Stimulated activated naive B cell treated with anti-CD40 and anti-IgM and Interleukin-4, amounts not matched to agents 10 μg/mL and 1 μg/mL and 100 μg/mL, for 72 hours (primary cell): Measurements from ENCODE around the gene PPP2R5C.

ENCODE experiments used
- ATAC-seq, 2 donors: fragments of 150-1000 bp; cut with Tn5 transposase; replicated peaks; 2 replicates each; pipeline ENCODE4 v1.10.0; 2021; ENCODE audit warnings: moderate library complexity in 1 of 2
- DNase-seq: peaks from one replicate; pipeline ENCODE4 v3.0.0; 2021
- H3K27ac Mint-ChIP-seq: one replicate; pipeline ENCODE4 v1.8.0; 2022; ENCODE audit warnings: mild to moderate bottlenecking, mixed read lengths
- H3K27me3 Mint-ChIP-seq, 2 donors: one replicate each; pipeline ENCODE4 v1.8.0; 2022; ENCODE audit warnings: mixed read lengths in 2 of 2
- H3K36me3 Mint-ChIP-seq, 2 donors: one replicate each; pipeline ENCODE4 v1.8.0; 2022; ENCODE audit warnings: mixed read lengths in 2 of 2, mild to moderate bottlenecking in 1 of 2
- H3K4me1 Mint-ChIP-seq, 2 donors: one replicate each; pipeline ENCODE4 v1.8.0; 2022; ENCODE audit warnings: mixed read lengths in 2 of 2, mild to moderate bottlenecking in 1 of 2
- H3K4me3 Mint-ChIP-seq, 2 donors: one replicate each; pipeline ENCODE4 v1.8.0; 2022; ENCODE audit warnings: mild to moderate bottlenecking in 2 of 2, mixed read lengths in 2 of 2, moderate library complexity in 1 of 2
- H3K9me3 Mint-ChIP-seq, 2 donors: one replicate each; pipeline ENCODE4 v1.8.0; 2022; ENCODE audit warnings: mixed read lengths in 2 of 2, mild to moderate bottlenecking in 1 of 2

Gene PPP2R5C

GRCh38 chr14:101755591-101756324, 5.8 kb upstream of the PPP2R5C start:
- H3K36me3 Mint-ChIP-seq, result no peaks in the 10 kb centered on the region
- H3K9me3 Mint-ChIP-seq, result peaks cover 9 to 12% of the 10 kb centered on the region in 2 donors
- peaks cover 33 to 52% of the 10 kb centered on the region in 2 donors for H3K27me3 Mint-ChIP-seq
- ATAC-seq, result no peak
- no peak overlapping the region for H3K27ac Mint-ChIP-seq
- H3K4me1 Mint-ChIP-seq, result peaks cover 0 to 4% of the 10 kb centered on the region in 2 donors
- DNase-seq, result no peak
- H3K4me3 Mint-ChIP-seq, result no peak overlapping the region

GRCh38 chr14:101757064-101757838, 4.3 kb upstream of the PPP2R5C start:
- ATAC-seq (no peak), DNase-seq (no peak)
- H3K27ac Mint-ChIP-seq, result no peak overlapping the region
- H3K4me1 Mint-ChIP-seq, result peaks cover 0 to 5% of the 10 kb centered on the region in 2 donors
- H3K4me3 Mint-ChIP-seq, result no peak overlapping the region
- H3K36me3 Mint-ChIP-seq, result no peaks in the 10 kb centered on the region
- H3K27me3 Mint-ChIP-seq, result peaks cover 25 to 37% of the 10 kb centered on the region in 2 donors
- peaks cover 9 to 12% of the 10 kb centered on the region in 2 donors for H3K9me3 Mint-ChIP-seq

- Mint-ChIP-seq H3K36me3 (no peaks in the 10 kb centered on the region), H3K4me3 (no peak overlapping the region), H3K4me1 (peaks cover 0 to 11% of the 10 kb centered on the region in 2 donors), H3K27ac (no peak overlapping the region), H3K9me3 (peaks cover 8 to 12% of the 10 kb centered on the region in 2 donors), H3K27me3 (peaks cover 22 to 31% of the 10 kb centered on the region in 2 donors)
- ATAC-seq (no peak), DNase-seq (no peak)
These were observed 3.7 kb upstream of the PPP2R5C start for GRCh38 chr14:101757839-101758211.

GRCh38 chr14:101758913-101759593, 2.5 kb upstream of the PPP2R5C start:
- Mint-ChIP-seq H3K27me3 (peaks cover 19 to 20% of the 10 kb centered on the region in 2 donors), H3K4me1 (peaks cover 5 to 21% of the 10 kb centered on the region in 2 donors), H3K9me3 (peaks cover 1 to 3% of the 10 kb centered on the region in 2 donors), H3K27ac (no peak overlapping the region), H3K36me3 (peaks cover 1 to 6% of the 10 kb centered on the region in 2 donors), H3K4me3 (no peak overlapping the region)
- ATAC-seq, result no peak
- no peak for DNase-seq

- peaks cover 16 to 34% of the 10 kb centered on the region in 2 donors for H3K4me1 Mint-ChIP-seq
- peak overlapping the region; percentile 85 to 90 for H3K4me3 Mint-ChIP-seq
- ATAC-seq (peak; percentile 55 to 70), DNase-seq (peak; percentile 85)
- no peak overlapping the region for H3K27ac Mint-ChIP-seq
- no peaks in the 10 kb centered on the region for H3K9me3 Mint-ChIP-seq
- peaks cover 7% of the 10 kb centered on the region in 2 donors for H3K27me3 Mint-ChIP-seq
- H3K36me3 Mint-ChIP-seq, result peaks cover 1 to 11% of the 10 kb centered on the region in 2 donors
These were observed 1.1 kb upstream of the PPP2R5C start for GRCh38 chr14:101760138-101761011.

- H3K27me3 Mint-ChIP-seq, result no peaks in the 10 kb centered on the region
- no peaks in the 10 kb centered on the region for H3K9me3 Mint-ChIP-seq
- H3K27ac Mint-ChIP-seq, result peak overlapping the region; percentile 89
- DNase-seq, result no peak
- ATAC-seq, result peak; percentile 17 to 20
- peaks cover 21 to 50% of the 10 kb centered on the region in 2 donors for H3K4me1 Mint-ChIP-seq
- peaks cover 7 to 24% of the 10 kb centered on the region in 2 donors for H3K36me3 Mint-ChIP-seq
- H3K4me3 Mint-ChIP-seq, result peak overlapping the region; percentile 88 to 90
These were observed 496 bp downstream of the PPP2R5C start for GRCh38 chr14:101761881-101762529.

DNA sequence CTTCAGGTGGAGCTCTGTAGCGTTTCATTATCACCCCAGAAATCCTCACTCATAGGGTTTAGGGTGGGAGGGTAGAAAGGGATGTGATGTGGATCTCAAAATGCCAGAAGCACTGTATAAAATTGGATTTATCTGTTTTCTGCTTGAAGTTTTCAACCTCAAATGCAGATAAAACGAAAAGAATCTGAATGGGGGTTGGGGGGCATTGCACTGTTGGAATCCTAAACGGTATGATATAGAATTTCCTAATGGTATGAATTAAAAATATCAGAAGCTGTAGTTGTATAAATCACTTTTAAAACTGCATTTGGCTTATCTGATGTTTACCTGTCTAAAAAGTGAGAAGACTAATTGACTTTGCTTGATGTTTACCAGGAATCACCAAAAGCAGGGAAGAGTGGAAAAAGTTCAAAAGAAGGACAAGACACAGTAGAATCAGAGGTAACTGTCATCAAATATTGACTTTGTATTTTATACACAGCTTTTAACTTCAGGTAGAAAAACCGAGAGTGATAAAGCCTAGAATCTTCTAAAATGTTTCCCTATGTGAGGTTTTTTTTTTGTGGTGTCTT, 1.1 kb downstream of the PPP2R5C start:
- Mint-ChIP-seq H3K9me3 (no peaks in the 10 kb centered on the region), H3K4me1 (peaks cover 21 to 53% of the 10 kb centered on the region in 2 donors), H3K36me3 (peaks cover 7 to 27% of the 10 kb centered on the region in 2 donors), H3K27ac (peak overlapping the region; percentile 89), H3K4me3 (peak overlapping the region; percentile 88 to 90), H3K27me3 (no peaks in the 10 kb centered on the region)
- DNase-seq (no peak), ATAC-seq (no peak)

DNA sequence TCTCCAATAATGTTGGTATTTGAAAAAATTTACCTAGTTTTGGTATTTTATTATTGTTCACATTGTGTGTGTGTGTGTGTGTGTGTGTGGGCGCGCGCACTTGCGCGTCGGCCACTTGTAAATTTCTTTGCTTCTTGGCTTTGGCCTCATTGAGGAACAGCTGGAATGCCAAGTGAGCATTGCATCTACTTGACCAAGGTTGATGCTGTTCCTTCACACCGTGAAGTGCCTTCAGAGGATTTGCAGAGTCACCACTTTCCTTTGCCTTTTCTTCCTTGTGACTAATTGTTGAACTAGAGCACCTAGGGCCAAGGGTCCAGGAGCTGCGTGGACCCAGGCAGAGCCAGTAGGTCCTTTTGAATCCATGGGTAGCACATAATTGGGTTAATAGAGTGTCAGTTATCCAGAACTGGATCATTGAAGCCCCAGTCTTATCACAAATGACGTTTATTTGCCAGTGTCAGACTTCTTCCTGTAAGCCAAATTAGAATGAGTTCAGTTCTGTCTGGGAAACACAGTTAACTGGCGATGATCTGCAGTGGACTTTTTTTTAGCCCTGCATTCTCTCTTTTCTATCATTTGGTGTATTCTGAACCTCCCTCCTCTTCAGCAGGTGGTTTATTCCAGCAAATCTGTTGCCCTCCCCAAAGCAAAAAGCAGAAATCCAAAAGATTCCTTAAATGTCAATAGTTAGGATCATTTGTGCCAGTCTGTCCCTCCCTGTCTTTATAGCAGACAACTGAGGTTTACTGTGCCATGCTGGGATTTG, 2.6 kb downstream of the PPP2R5C start:
- no peak overlapping the region for H3K4me3 Mint-ChIP-seq

DNA sequence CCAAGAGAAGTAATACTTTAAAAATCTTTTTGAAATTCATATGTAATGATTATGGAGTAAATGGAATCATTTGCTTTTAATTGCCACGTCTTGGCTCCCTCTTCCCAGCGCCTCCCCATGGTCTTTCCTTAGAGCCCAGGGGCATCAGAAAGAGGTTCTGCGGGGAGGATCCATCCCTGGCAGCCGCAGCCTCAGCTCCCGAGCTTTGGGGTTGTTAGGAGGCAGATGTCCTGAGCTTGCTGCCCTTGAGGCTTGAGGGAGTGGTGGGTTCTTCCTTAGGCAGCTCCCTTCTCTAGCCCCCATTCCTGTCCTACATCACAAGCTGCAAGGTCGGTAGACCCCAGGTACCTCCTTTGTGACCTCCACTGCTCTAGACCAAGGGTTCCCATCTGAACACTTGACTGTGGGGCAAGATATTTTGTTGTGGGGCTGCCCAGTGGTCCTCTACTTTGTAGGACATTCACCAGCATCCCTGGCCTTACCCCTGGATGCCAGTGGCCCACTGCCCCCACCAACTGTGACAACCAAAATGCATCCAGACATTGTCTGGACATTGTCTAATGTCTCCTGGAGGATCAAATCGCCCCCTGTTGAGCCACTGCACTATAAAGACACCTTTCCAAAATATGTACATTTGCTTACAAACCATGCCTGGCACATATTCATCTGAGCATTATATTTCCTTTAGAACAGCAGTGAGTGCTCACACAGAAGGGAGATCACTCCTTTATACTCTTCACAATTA, 6.3 kb downstream of the PPP2R5C start:
- no peaks in the 10 kb centered on the region for H3K27me3 Mint-ChIP-seq
- peak overlapping the region; percentile 51 for H3K27ac Mint-ChIP-seq
- DNase-seq, result no peak
- peaks cover 26 to 44% of the 10 kb centered on the region in 2 donors for H3K4me1 Mint-ChIP-seq
- peaks cover 11 to 31% of the 10 kb centered on the region in 2 donors for H3K36me3 Mint-ChIP-seq
- no peaks in the 10 kb centered on the region for H3K9me3 Mint-ChIP-seq
- ATAC-seq, result no peak
- H3K4me3 Mint-ChIP-seq, result no peak overlapping the region

More for the DNA sequence above, 2.6 kb downstream of the PPP2R5C start:
- no peak for DNase-seq
- no peak overlapping the region for H3K27ac Mint-ChIP-seq
- no peaks in the 10 kb centered on the region for H3K27me3 Mint-ChIP-seq
- no peaks in the 10 kb centered on the region for H3K9me3 Mint-ChIP-seq
- peaks cover 11 to 31% of the 10 kb centered on the region in 2 donors for H3K36me3 Mint-ChIP-seq
- peaks cover 22 to 53% of the 10 kb centered on the region in 2 donors for H3K4me1 Mint-ChIP-seq
- no peak for ATAC-seq

GRCh38 chr14:101770183-101770582, 8.7 kb downstream of the PPP2R5C start:
- no peak for ATAC-seq
- H3K36me3 Mint-ChIP-seq, result peaks cover 10 to 23% of the 10 kb centered on the region in 2 donors

DNA sequence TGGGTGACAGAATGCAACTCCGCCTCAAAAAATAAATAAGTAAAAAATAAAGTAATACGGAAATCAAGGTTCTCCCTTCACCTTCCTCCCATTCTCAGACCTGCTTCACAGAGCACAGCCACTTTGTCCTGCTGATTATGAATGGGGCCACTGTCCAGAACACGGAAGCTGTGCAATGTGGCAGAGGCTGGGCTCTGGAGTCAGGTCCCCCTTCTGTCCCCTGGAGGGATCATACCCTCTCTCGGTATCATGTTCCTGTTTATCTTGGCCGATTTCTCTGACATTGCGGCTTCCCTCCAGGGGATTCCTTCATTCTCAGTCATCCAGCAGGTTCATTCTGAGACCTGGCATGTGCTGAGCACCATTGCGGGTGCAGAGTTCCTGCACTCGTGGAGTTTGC, 11.3 kb downstream of the PPP2R5C start:
- DNase-seq, result no peak
- Mint-ChIP-seq H3K4me1 (peaks cover 48 to 50% of the 10 kb centered on the region in 2 donors), H3K36me3 (peaks cover 4 to 6% of the 10 kb centered on the region in 2 donors), H3K27ac (no peak overlapping the region), H3K9me3 (no peaks in the 10 kb centered on the region), H3K27me3 (no peaks in the 10 kb centered on the region), H3K4me3 (no peak overlapping the region)
- ATAC-seq, result no peak

More at GRCh38 chr14:101770183-101770582, 8.7 kb downstream of the PPP2R5C start:
- DNase-seq, result no peak
- peaks cover 34 to 46% of the 10 kb centered on the region in 2 donors for H3K4me1 Mint-ChIP-seq
- no peak overlapping the region for H3K4me3 Mint-ChIP-seq
- no peak overlapping the region for H3K27ac Mint-ChIP-seq
- no peaks in the 10 kb centered on the region for H3K9me3 Mint-ChIP-seq
- no peaks in the 10 kb centered on the region for H3K27me3 Mint-ChIP-seq

DNA sequence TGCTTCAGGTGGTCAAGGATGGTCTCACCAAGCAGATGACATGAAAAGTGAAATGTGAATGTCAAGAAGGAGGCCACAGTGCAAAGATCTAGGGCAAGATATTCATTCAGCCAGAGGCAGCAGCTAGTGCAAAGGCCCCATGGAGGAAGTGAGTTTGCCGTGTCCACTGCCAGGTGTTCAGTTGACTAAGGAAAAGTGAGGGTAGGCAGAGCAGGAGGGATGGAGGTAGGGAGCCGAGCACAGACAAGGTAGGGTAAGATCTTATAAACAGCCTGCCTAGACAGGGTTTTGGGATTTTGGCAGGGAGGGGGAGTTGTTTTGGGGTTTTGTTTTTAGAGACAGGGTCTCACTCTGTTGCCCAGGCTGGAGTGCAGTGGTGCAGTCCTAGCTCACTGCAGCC, 11.9 kb downstream of the PPP2R5C start:
- no peak for ATAC-seq
- no peaks in the 10 kb centered on the region for H3K9me3 Mint-ChIP-seq
- H3K27ac Mint-ChIP-seq, result peak overlapping the region; percentile 51
- no peaks in the 10 kb centered on the region for H3K27me3 Mint-ChIP-seq
- no peak for DNase-seq
- H3K4me1 Mint-ChIP-seq, result peaks cover 48 to 56% of the 10 kb centered on the region in 2 donors
- H3K4me3 Mint-ChIP-seq, result no peak overlapping the region
- peaks cover 3 to 4% of the 10 kb centered on the region in 2 donors for H3K36me3 Mint-ChIP-seq
